K562 (cell line): ENCODE measurements around the gene LHPP. TPM values are rescaled to one million over a fixed set of nuclear protein-coding genes. Genes with fewer than 3 reads are reported as not detected.

Source experiments
- ATAC-seq: fragments of 200-7000 bp; cut with Tn5 transposase; 3 replicates; pipeline ENCODE4 v1.9.1; 2020; ENCODE audit warnings: moderate library complexity
- BruUV-seq: library from RNA; stranded (reverse); fragments of 400-500 nt; replicated peaks from 2 replicates; lab custom pipeline; 2021; lab: Mats Ljungman, UMichigan
- CTCF ChIA-PET: fragments of 300-600 bp; formaldehyde crosslinking; extraction: SDS; loops from one replicate; lab custom pipeline; 2021; ENCODE audit warnings: low intra/inter-chr PET ratio; lab: Yijun Ruan, JAX
- POLR2A ChIA-PET: fragments of 300-600, 350-650 bp; sonication (Branson Sonifier 250); formaldehyde crosslinking; extraction: SDS; loops from one replicate; lab custom pipeline; 2021; ENCODE audit warnings: antibody characterized with exemption, inconsistent platforms; lab: Yijun Ruan, JAX
- DNase-seq, 4 experiments: peaks; one replicate each; pipeline versions ENCODE4 v3.0.0 to v3.0.0-alpha.2; 2011 to 2018; ENCODE audit warnings: low spot score in 3 of 4, mixed read lengths in 3 of 4; ENCODE audit errors: extremely low read depth in 1 of 4
- FAIRE-seq: peaks from 2 replicates; lab custom pipeline; 2011; peaks lifted over from hg19 to GRCh38; lab: Jason Lieb, UNC
- H2AFZ ChIP-seq: 2 replicates; pipeline ENCODE4 v1.6.0; 2011; ENCODE audit warnings: low read depth, low read length, control low read depth, inconsistent platforms
- H3K27ac ChIP-seq: fragments of 200-600 bp; 3 replicates; pipeline ENCODE4 v1.8.0; 2011; ENCODE audit warnings: low read depth, mild to moderate bottlenecking, control low read depth, inconsistent platforms, low read length, moderate library complexity, mixed read lengths; ENCODE audit errors: extremely low read depth
- H3K27me3 ChIP-seq, 2 experiments: fragments of 300-600 bp in 1 of 2; 2 replicates in 1 of 2; 3 replicates in 1 of 2; pipeline versions ENCODE4 v1.6.0 to v1.8.0; 2011; ENCODE audit warnings: inconsistent platforms in 2 of 2, low read length in 2 of 2, mild to moderate bottlenecking in 1 of 2, mixed read lengths in 1 of 2, moderate library complexity in 1 of 2; ENCODE audit not compliant: control insufficient read depth in 2 of 2, insufficient read depth in 2 of 2
- H3K36me3 ChIP-seq: fragments of 300-600 bp; 3 replicates; pipeline ENCODE4 v1.8.0; 2011; ENCODE audit warnings: mild to moderate bottlenecking, low read length, inconsistent platforms; ENCODE audit not compliant: control insufficient read depth, insufficient read depth
- H3K4me1 ChIP-seq, 2 experiments: fragments of 200-600 bp in 1 of 2; replicated peaks in 1 of 2; 2 replicates in 1 of 2; 3 replicates in 1 of 2; pipeline versions ENCODE4 v1.5.1 to v1.8.0; 2011; ENCODE audit warnings: inconsistent platforms in 2 of 2, low read length in 2 of 2, mild to moderate bottlenecking in 1 of 2, mixed read lengths in 1 of 2, moderate library complexity in 1 of 2; ENCODE audit not compliant: control insufficient read depth in 2 of 2, insufficient read depth in 2 of 2
- H3K4me2 ChIP-seq: 2 replicates; pipeline ENCODE4 v1.6.1; 2011; ENCODE audit warnings: low read length, control low read depth, inconsistent platforms, mixed read lengths; ENCODE audit not compliant: insufficient read depth
- H3K4me3 ChIP-seq: fragments of 200-600 bp; sonication (generic), shearing (Covaris generic); 2 replicates; pipeline ENCODE4 v1.5.1; 2016; ENCODE audit warnings: control low read depth, inconsistent platforms
- H3K79me2 ChIP-seq: fragments of 200-600 bp; 3 replicates; pipeline ENCODE4 v1.8.0; 2011; ENCODE audit warnings: low read length, inconsistent platforms; ENCODE audit not compliant: control insufficient read depth, insufficient read depth
- H3K9ac ChIP-seq, 2 experiments: 2 replicates each; pipeline versions ENCODE4 v1.6.0 to v1.6.1; 2011; ENCODE audit warnings: low read depth in 2 of 2, low read length in 2 of 2, control low read depth in 1 of 2, inconsistent platforms in 1 of 2, mild to moderate bottlenecking in 1 of 2, mixed read lengths in 1 of 2; ENCODE audit not compliant: insufficient read depth in 1 of 2
- H3K9me1 ChIP-seq: one replicate; pipeline ENCODE4 v1.6.0; 2011; ENCODE audit warnings: inconsistent platforms, mild to moderate bottlenecking, low read length, moderate library complexity; ENCODE audit not compliant: control insufficient read depth, insufficient read depth
- H3K9me3 ChIP-seq: replicated peaks from 2 replicates; pipeline ENCODE4 v1.5.1; 2011; ENCODE audit warnings: low read depth, low read length, inconsistent platforms; ENCODE audit not compliant: control insufficient read depth, insufficient read depth
- H4K20me1 ChIP-seq: replicated peaks from 2 replicates; pipeline ENCODE4 v1.6.1; 2011; ENCODE audit warnings: low read length, inconsistent platforms, mixed read lengths; ENCODE audit not compliant: control insufficient read depth, insufficient read depth
- PRPF4 ChIP-seq: fragments of 200-400 bp; formaldehyde crosslinking; IDR thresholded peaks from one replicate; pipeline ENCODE4 v1.6.1; 2017; ENCODE audit warnings: low read length, low read depth, mild to moderate bottlenecking; ENCODE audit not compliant: insufficient read depth, poor library complexity, severe bottlenecking
- WGBS: fragments of 100-300 bp; shearing (Covaris generic); methylation state at CpG from one replicate; pipeline ENCODE4 v1.1.6; 2016; ENCODE audit warnings: low coverage, mixed read lengths; ENCODE audit not compliant: insufficient coverage; ENCODE audit errors: missing lambda C conversion rate; 5-methylcytosine and 5-hydroxymethylcytosine counted together
- in situ Hi-C: fragments of 300-500 bp; cut with MboI; formaldehyde crosslinking; loops from 4 replicates; pipeline ENCODE4 v1.15.0; 2018; ENCODE audit warnings: inconsistent platforms, mixed read lengths
- intact Hi-C: fragments of 100-400 bp; cut with micrococcal nuclease; formaldehyde crosslinking; loops from 2 replicates; pipeline ENCODE4 v1.14.2; 2022
- polyA plus RNA-seq, 8 experiments: library from polyadenylated mRNA; depleted of rRNA in 4 of 8; stranded (reverse) in 5 of 8; unstranded in 3 of 8; fragments of >200 nt; fragmentation: Nextera tagmentation in 2 of 8; fragmentation: Illumina TruSeq in 1 of 8; extraction: Ambion mirVana in 2 of 8; extraction: Trizol in 1 of 8; gene quantifications; 2 replicates each; pipeline versions ENCODE4 v1.2.1 to v1.2.3, GENCODE V29; 2011 to 2014; ENCODE audit warnings: inconsistent platforms in 1 of 8, missing spikeins in 1 of 8
- total RNA-seq, 7 experiments: library from RNA; depleted of rRNA in 6 of 7; stranded (reverse); fragments of >200 nt in 6 of 7; fragmentation: Illumina TruSeq in 2 of 7; extraction: Trizol in 2 of 7; gene quantifications; 2 replicates each; pipeline versions ENCODE4 v1.2.1 to v1.2.3, GENCODE V29; 2011 to 2021; ENCODE audit warnings: low replicate concordance in 1 of 7
- TF ChIP-seq, protein P1 (sequence below): fragments of 150-350 bp; IDR thresholded peaks from 2 replicates; pipeline ENCODE4 v1.6.1; 2014; ENCODE audit warnings: low read depth, mild to moderate bottlenecking, low read length, borderline replicate concordance
- TF ChIP-seq, protein P2 (sequence below): IDR thresholded peaks from 2 replicates; pipeline ENCODE4 v1.6.1; 2014; ENCODE audit warnings: antibody characterized with exemption
- TF ChIP-seq, protein P3 (sequence below), 2 experiments: IDR thresholded peaks in 1 of 2; conservative IDR thresholded peaks in 1 of 2; 2 replicates each; pipeline ENCODE4 v1.6.1; 2016; ENCODE audit warnings: low read depth in 2 of 2, mild to moderate bottlenecking in 1 of 2, missing compliant biosample characterization in 1 of 2, missing genetic modification characterization in 1 of 2, moderate library complexity in 1 of 2

The LHPP gene
- total and polyA plus RNA-seq, 9 of the 15 experiments (the other 6 are each of a cell fraction or from before 2014, with no cell fraction given): 0.34 to 7.4 (median 3.0) TPM

DNA sequence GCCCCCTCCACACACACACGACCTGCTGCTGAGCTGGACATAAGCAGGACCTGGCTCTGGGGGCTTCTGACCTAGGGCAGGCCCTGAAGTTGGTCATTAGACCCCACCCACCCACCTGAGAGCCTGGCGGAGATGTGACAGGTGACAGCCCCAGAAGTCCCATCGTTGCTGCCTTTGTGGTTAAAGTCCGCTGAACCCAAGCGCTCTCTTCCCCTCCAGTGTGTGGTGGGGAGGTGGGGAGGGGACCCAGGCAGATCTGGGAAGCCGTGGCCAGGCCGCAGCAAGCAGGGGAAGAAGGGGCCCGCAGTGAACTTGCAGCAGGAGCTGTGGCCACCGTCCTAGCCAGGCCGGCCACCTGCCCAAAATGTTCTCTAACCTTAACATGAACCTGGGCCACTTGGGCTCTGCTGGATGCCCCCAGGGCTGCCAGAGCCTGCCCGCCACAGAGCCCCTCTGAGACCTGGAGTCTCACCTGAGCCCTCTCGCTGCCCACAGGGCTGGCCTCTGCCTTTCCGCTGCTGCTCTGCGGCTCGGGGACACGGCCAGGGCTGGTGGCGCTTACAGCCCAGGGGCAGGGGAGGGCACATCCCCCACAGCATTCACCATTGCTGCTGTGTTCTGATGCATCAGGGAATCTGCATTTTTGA lies 65.1 kb downstream of the LHPP start:
- ATAC-seq (no peak), FAIRE-seq (no peak), DNase-seq (no peak)
- H3K27me3 ChIP-seq: no peaks in the 10 kb centered on the region
- H3K4me3 ChIP-seq: no peak overlapping the region
- H3K79me2 ChIP-seq: no peaks in the 10 kb centered on the region
- no peak overlapping the region for H3K27ac ChIP-seq
- no peak overlapping the region for H3K4me2 ChIP-seq
- BruUV-seq: no TSS peak
- no peak overlapping the region for H2AFZ ChIP-seq
- POLR2A ChIA-PET: interaction anchor here (0.7 kb wide), 1 partner anchor 117 kb away, joined by 3 read pairs; no protein-coding TSS in a partner anchor
- WGBS: 54% methylated on average over 8 of the region's 17 CpGs
- intact Hi-C loops (no loop called here), in situ Hi-C loops (no loop called here)
- CTCF ChIA-PET: no interaction called here
- no peak overlapping the region; a peak in 1 of 4 replicates for H3K9ac ChIP-seq
- no peaks in the 10 kb centered on the region; the same call in 1 of the 2 replicates for H4K20me1 ChIP-seq
- H3K36me3 ChIP-seq: no peaks in the 10 kb centered on the region
- peaks cover 0 to 54% of the 10 kb centered on the region in 2 experiments; a peak in 3 of 5 replicates for H3K4me1 ChIP-seq
- H3K9me1 ChIP-seq: no peaks in the 10 kb centered on the region
- no peaks in the 10 kb centered on the region for H3K9me3 ChIP-seq
- TF ChIP-seq, protein P1, sequence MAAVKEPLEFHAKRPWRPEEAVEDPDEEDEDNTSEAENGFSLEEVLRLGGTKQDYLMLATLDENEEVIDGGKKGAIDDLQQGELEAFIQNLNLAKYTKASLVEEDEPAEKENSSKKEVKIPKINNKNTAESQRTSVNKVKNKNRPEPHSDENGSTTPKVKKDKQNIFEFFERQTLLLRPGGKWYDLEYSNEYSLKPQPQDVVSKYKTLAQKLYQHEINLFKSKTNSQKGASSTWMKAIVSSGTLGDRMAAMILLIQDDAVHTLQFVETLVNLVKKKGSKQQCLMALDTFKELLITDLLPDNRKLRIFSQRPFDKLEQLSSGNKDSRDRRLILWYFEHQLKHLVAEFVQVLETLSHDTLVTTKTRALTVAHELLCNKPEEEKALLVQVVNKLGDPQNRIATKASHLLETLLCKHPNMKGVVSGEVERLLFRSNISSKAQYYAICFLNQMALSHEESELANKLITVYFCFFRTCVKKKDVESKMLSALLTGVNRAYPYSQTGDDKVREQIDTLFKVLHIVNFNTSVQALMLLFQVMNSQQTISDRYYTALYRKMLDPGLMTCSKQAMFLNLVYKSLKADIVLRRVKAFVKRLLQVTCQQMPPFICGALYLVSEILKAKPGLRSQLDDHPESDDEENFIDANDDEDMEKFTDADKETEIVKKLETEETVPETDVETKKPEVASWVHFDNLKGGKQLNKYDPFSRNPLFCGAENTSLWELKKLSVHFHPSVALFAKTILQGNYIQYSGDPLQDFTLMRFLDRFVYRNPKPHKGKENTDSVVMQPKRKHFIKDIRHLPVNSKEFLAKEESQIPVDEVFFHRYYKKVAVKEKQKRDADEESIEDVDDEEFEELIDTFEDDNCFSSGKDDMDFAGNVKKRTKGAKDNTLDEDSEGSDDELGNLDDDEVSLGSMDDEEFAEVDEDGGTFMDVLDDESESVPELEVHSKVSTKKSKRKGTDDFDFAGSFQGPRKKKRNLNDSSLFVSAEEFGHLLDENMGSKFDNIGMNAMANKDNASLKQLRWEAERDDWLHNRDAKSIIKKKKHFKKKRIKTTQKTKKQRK: no peak
- no peak for TF ChIP-seq PRPF4
- TF ChIP-seq, protein P2, sequence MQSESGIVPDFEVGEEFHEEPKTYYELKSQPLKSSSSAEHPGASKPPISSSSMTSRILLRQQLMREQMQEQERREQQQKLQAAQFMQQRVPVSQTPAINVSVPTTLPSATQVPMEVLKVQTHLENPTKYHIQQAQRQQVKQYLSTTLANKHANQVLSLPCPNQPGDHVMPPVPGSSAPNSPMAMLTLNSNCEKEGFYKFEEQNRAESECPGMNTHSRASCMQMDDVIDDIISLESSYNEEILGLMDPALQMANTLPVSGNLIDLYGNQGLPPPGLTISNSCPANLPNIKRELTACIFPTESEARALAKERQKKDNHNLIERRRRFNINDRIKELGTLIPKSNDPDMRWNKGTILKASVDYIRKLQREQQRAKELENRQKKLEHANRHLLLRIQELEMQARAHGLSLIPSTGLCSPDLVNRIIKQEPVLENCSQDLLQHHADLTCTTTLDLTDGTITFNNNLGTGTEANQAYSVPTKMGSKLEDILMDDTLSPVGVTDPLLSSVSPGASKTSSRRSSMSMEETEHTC: no peak
- TF ChIP-seq, protein P3, sequence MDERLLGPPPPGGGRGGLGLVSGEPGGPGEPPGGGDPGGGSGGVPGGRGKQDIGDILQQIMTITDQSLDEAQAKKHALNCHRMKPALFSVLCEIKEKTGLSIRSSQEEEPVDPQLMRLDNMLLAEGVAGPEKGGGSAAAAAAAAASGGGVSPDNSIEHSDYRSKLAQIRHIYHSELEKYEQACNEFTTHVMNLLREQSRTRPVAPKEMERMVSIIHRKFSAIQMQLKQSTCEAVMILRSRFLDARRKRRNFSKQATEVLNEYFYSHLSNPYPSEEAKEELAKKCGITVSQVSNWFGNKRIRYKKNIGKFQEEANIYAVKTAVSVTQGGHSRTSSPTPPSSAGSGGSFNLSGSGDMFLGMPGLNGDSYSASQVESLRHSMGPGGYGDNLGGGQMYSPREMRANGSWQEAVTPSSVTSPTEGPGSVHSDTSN (CRISPR knock-in tag; IDR thresholded peaks at IDR 0.05; ENCODE audit: low read depth): no peak
- TF ChIP-seq, protein P3 (tag; conservative IDR thresholded peaks at IDR 0.05; ENCODE audit: low read depth): no peak
